ENCODE results near the gene CRIP2.

DNA sequence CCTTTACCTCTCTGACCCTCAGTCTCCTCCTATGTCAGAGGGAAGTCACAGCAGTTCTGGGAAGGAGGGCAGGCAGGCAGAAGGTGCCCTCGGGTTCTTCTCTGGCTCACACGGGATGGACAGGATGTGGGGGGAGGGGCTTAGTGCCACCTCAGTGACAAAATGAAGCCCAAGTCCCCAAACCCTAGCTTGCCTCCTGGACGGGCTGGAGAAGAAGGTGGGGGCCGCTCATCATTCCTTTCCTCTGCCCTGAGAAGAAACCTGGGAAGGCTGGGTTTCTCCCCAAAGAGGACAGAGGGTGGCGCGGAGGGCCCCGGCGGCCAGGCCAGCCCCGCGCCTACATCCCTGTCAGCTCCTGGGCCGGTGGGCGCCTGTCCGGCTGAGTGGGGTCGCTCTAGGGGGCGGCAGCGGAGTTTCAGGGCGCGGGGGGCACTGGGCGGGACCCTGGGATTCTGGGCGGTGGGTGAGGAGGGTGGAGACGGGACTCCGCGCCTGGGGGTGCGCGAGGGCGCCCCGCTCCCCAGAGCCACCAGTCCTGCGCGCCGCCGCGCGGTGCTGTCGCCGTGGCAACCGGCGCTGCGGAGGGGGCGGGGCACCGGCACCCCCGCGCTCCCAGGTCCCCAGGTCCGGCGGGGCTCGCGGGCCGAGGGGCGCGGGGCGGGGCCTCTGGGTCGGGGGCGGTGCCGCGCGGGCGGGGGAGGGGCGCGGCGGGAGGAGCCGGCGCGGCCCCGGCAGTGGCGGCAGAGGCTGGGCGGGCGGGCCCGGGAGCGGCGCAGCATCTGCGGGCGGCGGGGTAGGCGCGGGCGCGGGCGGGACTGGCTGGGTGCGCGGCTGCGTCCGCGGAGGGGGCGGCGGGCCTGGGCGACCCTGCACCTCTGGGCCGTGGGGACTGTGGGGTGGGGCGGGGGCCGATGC lies 51.5 kb downstream of the CRIP2 start, which contains the start of gene TMEM121:
- TF ChIP-seq, protein P1, sequence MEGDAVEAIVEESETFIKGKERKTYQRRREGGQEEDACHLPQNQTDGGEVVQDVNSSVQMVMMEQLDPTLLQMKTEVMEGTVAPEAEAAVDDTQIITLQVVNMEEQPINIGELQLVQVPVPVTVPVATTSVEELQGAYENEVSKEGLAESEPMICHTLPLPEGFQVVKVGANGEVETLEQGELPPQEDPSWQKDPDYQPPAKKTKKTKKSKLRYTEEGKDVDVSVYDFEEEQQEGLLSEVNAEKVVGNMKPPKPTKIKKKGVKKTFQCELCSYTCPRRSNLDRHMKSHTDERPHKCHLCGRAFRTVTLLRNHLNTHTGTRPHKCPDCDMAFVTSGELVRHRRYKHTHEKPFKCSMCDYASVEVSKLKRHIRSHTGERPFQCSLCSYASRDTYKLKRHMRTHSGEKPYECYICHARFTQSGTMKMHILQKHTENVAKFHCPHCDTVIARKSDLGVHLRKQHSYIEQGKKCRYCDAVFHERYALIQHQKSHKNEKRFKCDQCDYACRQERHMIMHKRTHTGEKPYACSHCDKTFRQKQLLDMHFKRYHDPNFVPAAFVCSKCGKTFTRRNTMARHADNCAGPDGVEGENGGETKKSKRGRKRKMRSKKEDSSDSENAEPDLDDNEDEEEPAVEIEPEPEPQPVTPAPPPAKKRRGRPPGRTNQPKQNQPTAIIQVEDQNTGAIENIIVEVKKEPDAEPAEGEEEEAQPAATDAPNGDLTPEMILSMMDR (optimal IDR thresholded peaks at IDR 0.05 in 1 of 3, IDR thresholded peaks at IDR 0.05 in 1 of 3, conservative IDR thresholded peaks at IDR 0.05 in 1 of 3; ENCODE audit: extremely low read depth in 1 of 3, insufficient read depth in 2 of 3, low read length in 3 of 3): no peak
- TF ChIP-seq EZH2 (IDR thresholded peaks at IDR 0.05; ENCODE audit: low read length): peak; percentile 70

Data from keratinocyte (primary cell).